HG02885 (cell line): ENCODE results near the gene GINS1.
"Not testable (repeated sequence)": the region's sequence is repeated elsewhere in the genome, so short reads cannot be mapped to it uniquely, and the experiment has no call there.

ENCODE experiments used
- ATAC-seq: cut with Tn5 transposase; IDR thresholded peaks from one replicate; pipeline ENCODE4 v1.9.1; 2021; ENCODE audit warnings: mild to moderate bottlenecking; ENCODE audit not compliant: unreplicated experiment, poor library complexity

Gene GINS1

DNA sequence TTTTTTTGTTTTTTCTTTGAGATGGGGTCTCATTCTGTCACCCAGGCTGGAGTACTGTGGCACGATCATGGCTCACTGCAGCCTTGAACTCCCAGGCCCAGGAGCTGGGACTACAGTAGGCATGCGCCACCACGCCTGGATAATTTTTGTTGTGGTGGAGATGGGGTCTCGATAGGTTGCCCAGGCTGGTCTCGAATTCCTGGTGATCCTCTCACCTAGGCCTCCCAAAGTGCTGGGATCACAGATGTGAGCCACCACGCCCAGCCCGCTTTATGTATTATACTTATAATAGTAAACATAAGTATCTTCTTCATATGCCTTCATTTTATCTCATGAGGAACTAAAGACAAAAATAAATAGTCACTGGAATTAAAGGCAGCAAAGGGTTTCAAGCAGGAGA is 63.5 kb downstream of the GINS1 start:
- ATAC-seq = no peak

DNA sequence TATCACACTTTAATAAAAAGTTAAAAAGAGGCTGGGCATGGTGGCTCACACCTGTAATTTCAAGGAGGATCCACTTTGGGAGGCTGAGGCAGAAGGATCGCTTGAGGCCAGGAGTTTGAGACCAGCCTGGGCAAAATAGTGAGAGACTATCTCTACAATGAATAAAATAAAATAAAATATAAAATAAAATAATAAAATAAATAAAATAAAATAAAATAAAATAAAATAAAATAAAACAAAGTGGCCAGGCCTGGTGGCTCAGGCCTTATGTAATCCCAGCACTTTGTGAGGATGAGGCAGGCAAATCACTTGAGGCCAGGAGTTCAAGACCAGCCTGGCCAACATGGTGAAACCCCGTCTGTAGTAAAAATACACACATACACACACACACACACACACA is 65.8 kb downstream of the GINS1 start:
- not testable (repeated sequence) for ATAC-seq

DNA sequence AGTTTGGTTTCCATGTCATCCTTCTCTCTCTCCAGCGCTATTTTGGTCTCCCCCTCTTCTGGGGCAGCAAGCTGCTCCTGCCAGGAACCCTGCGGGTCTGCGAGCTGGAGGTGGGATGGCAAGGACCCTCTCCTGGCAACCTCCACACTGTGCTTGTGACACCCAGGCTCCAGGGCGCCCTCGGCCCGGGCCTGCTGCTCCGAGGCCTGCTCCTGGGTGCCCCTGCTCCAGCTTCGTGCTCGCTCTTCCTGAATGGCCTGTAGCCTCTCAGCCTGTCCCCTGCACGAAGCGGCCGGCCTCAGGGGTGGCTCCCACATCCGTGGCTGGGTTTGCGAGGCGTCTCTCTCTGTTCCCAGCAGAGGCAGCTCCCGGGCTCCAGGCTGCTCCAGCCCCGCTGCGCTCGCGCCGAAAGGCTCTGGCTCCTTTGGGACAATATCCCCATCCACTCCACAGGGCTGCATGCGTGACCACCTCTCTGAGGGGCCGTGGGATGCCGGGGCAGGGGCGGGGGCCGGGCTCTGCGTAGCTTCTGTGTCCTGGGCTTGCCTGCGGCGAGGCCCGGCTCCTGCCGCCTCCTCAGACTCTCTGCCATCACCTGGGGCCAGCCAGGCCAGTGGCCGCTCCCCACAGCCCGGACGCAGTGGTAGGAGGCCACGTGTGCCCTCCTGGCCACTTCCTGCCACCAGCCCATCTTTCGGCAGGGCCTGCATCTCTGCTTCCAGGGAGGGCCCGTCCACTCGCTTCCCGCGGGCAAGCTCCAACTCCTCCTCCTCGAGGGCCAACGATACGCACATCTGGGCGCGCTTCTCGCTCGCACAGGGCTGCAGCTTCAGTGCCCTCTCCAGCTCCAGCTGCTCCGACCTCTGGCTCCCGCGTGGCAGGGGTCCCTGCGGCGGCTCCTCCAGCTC is 68.9 kb downstream of the GINS1 start:
- no peak for ATAC-seq

DNA sequence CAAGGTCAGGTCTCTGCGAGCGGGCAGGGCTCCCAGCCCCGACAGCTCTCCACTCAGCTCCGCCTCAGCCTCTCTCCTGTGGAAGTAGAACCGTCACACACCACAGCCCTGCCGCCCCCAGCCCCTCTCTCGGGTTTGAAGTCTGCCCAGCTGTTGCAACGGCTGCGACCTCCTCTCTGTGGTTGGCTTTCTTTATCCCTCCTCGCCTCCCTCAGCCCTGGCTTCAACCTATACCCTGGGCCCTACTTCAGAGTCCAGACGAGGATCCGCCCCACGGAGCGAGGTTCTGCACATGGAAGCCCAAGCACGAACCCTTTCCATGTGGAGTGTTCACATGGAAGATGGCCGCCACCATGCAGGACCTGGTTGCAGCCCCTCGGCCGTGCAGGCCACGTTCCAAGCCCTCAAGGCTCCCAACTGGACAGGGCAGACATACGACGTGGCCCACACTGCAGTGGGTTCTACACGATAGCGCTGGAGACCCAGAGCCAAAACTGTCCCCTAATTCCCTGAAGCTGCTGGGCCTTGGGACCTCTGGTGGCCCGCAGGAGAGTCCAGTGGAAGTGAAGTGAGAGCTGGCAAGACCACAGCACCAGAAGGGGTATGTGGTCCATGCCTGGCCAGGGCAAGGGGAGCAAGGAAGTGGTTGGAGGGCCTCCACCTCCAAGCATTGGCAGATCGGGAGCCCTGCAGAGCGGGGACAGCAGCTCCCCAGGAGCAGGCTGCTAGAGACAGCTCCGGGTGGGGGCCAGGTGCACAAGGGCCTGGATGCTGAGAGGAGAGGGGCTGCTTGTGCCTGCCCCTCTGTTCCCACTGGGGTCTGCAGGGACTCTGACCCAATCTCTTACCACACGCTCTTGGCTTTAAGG is 69.8 kb downstream of the GINS1 start:
- no peak for ATAC-seq

DNA sequence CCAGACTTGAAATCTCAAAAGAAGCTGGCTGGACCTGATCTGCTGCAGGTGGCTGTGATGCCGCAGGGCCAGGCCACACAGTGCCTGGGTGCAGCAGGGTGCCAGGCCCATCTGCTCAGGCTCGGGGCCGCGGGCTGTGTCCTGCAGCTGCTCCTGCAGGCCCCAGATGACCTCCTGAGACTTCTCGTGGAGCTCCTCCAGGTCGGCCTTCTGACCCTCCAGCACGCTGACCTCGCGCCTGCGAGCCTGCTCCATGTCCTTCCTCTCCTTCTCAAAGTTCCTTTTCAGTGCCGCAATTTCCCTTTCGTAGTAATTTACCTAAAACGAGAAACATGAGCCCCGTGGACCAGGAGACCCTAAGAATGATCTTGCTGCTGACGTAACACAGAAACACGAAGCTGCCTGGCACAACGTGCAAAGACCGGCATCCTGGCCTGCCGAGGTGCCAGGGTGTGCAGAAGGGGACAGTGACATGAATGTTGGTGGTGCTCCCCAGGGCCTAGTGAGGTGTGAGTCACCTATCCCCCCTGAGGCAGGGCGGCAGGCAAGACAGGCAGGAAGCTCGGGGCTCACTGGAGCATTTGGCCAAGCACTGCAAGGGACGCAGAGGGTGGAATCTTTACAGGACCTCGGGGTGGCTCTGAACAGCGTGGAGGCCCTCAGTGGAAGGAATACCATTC is 71.6 kb downstream of the GINS1 start:
- ATAC-seq = no peak

DNA sequence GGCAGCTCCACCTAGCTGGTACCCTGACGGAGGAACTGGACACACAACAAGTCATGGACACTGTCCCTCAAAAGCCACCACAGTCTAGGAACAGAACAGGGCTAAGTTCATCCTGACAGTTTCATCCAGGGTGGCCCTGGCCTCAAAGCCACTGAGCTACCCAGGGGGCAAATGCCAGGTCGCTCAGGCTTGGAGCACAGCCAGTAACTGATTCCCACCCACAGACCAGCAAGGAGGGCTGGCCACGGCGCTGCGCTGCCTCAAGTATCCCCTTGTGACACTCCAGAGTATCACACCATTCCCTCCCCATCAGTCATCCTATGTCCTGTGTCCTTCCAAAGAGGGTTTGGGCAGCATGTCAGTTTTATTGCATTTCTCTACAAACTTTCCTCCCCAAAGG is 72.2 kb downstream of the GINS1 start:
- ATAC-seq = no peak

GRCh38 chr20:25480156-25480555 is 72.7 kb downstream of the GINS1 start:
- no peak for ATAC-seq

GRCh38 chr20:25480797-25481196 is 73.3 kb downstream of the GINS1 start:
- ATAC-seq = no peak

DNA sequence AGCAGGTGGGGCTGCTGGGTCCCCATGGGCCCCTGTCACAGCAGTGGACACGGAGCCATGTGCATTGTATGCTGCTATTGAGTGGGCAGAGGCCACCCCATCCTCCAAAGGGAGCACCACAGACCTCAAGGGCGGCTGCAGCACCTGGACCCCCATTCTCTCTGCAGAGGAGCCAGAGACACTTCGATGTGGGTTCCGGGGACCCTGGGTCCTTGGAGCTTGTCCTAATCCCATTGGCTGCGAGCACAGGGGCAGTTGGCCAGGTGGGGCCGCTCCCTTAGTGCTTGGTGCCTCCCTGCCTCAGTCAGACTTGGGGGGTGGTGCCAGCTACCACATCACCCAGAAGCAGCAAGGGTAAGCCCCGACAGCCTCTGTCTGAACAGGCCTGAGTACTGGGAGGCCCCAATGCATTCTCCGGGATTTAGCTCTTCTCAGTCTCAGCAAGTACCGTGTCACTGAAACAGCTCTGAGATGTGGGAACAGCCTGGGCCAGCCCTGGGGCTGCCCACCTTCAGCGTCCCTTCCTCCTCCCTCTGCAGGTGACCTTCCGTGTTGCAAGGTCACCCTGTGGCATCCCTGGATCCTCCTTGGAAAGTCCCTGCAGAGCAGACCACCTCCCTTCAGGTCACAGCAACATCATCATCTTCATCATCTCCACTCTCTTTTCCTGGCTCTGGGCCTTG is 73.9 kb downstream of the GINS1 start:
- ATAC-seq = no peak

GRCh38 chr20:25481918-25482253 is 74.4 kb downstream of the GINS1 start:
- no peak for ATAC-seq

DNA sequence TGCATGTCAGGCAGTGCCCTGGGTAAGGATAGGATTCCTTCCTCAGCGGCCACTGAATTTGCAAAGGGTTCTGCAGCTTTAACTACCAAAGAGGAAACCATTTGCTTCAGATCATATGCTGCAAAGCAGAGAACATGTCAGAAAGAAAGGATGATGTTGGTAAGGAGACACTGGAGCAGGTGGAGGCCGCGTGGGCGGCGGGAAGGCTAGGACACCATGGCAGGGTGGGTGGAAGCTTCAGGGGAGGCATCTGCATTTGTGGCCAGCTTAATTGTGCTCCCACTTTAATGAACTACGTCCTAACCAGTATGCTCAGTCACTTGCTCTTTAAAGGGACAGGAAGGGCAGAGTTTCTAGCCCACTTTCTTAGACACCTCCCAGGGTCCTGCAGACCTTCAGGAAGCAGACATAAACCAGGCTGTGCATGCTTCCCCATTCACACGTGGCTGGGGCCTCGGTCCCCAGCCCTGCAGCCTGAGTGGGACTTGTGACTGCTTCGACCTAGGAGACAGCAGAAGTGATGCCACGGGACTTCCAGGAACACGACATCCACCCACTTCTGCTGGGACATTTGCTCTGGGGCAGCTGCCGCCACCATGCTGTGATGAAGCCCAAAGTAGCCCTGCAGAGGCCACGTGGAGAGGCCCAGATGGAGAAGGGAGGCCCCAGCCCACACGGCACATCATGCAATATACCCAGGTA is 76.1 kb downstream of the GINS1 start:
- ATAC-seq = no peak

DNA sequence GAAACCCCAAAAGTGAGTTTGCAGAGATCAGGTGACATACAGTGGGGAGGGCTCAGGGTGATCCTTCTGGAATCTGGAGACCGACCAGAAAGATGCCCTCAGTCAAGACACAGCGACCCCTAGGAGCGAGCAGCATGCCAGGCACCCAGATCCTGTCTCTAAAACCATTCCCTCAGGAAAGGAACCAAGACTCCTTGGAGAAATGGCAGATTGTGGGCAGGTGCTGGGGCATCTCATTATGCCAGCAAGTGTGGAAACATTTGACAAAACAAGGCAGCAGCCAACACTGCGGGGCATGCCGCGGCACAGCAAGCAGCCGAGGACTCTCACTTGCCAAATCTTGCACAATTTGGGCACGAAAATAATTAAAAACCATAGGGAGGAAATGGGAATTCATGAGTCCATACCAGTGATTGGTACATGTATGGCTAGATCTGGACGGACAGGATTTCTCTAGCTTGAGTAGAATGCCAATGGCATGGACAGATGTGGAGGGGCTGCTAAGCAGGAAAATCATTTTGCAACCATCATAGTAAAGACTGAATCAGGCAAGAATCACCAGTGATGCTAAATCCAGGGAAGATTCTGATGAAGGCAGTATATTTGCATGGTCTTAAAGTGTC is 76.9 kb downstream of the GINS1 start:
- ATAC-seq = no peak

GRCh38 chr20:25484911-25485511 is 77.5 kb downstream of the GINS1 start:
- no peak for ATAC-seq

DNA sequence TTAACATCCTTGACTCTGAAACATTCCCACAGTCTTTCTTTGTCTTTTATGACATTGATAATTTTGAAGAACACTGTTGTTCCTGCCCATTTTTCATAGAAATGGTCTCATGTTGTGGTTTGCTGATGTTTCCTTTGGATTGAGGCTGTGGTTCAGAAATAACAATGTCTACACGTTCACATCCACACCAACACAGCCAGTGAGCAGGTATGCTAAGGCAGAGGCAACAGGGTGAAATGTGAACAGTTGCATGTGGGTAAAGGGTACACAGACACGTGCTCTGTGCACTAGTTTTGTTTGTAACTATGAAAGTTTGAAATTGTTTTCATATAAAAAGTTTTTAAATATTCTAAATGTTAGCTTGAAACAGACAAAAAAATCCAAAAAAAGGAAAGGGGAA is 78.4 kb downstream of the GINS1 start:
- ATAC-seq = no peak

DNA sequence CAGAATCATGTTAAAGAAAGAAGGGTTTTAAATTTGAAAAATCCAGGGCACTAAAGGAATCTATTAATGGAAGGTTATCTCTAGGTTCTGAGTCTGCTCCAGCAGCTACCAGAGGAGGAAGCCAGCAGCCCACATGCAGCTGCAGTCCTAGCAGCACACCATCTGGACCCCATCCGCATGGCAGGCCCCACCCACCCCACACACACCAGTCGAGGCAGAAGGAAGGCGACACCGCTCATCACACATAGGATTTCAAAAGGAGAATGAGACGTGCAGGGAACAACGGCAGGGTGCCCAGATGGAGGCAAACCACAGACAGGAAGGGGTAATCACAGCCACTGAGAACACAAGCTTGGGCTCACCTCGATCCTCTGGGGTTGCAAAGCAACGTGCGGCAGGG is 78.9 kb downstream of the GINS1 start:
- no peak for ATAC-seq

GRCh38 chr20:25487306-25487705 is 79.8 kb downstream of the GINS1 start:
- ATAC-seq = no peak

GRCh38 chr20:25487975-25488374 is 80.5 kb downstream of the GINS1 start:
- no peak for ATAC-seq

- ATAC-seq = no peak
Observed at GRCh38 chr20:25489221-25489871, 81.9 kb downstream of the GINS1 start.
